HG03342 (cell line): ENCODE results near the gene KLK3.

Experiments
- ATAC-seq: cut with Tn5 transposase; IDR thresholded peaks from one replicate; pipeline ENCODE4 v1.9.1; 2021; ENCODE audit warnings: mild to moderate bottlenecking, moderate library complexity; ENCODE audit not compliant: unreplicated experiment

KLK3 gene

GRCh38 chr19:50896591-50897190, 42.0 kb downstream of the KLK3 start:
- ATAC-seq = peak; percentile 78

- peak; percentile 31 for ATAC-seq
Observed at GRCh38 chr19:50897191-50897607, 42.5 kb downstream of the KLK3 start.

GRCh38 chr19:50897612-50898011, 42.9 kb downstream of the KLK3 start:
- no peak for ATAC-seq

GRCh38 chr19:50898018-50898417, 43.3 kb downstream of the KLK3 start:
- ATAC-seq = no peak

GRCh38 chr19:50899569-50899968, 44.9 kb downstream of the KLK3 start:
- ATAC-seq = no peak

GRCh38 chr19:50902640-50903039, 47.9 kb downstream of the KLK3 start:
- no peak for ATAC-seq

- ATAC-seq = no peak
Observed at GRCh38 chr19:50906217-50906616, 51.5 kb downstream of the KLK3 start.

GRCh38 chr19:50908336-50908735, 53.6 kb downstream of the KLK3 start:
- no peak for ATAC-seq

- ATAC-seq = peak; percentile 63
Observed at GRCh38 chr19:50909240-50910070, 54.7 kb downstream of the KLK3 start.
